Testis (tissue), 3 donors: ENCODE measurements around the gene DDN. TPM values are rescaled to one million over a fixed set of nuclear protein-coding genes. Genes with fewer than 3 reads are reported as not detected.
A peak's percentile ranks its signal among the peaks of the same experiment; 100 is the strongest.

Experiments
- DNase-seq: peaks from one replicate; pipeline ENCODE4 v3.0.0-alpha.2; 2019
- H3K27ac ChIP-seq, 2 donors: fragments of 200-600 bp; sonication (generic); one replicate each; pipeline ENCODE4 v1.5.1; 2019
- H3K27me3 ChIP-seq: fragments of 200-600 bp; sonication (generic); one replicate; pipeline ENCODE4 v1.5.1; 2019
- H3K36me3 ChIP-seq: fragments of 200-600 bp; sonication (generic); one replicate; pipeline ENCODE4 v1.5.1; 2017; ENCODE audit warnings: low read depth; ENCODE audit errors: missing control alignments
- H3K4me1 ChIP-seq: fragments of 200-600 bp; sonication (generic); one replicate; pipeline ENCODE4 v1.5.1; 2019
- H3K4me3 ChIP-seq, 2 donors: fragments of 200-600 bp; sonication (generic); one replicate each; pipeline ENCODE4 v1.5.1; 2017 to 2019
- H3K9me3 ChIP-seq: fragments of 200-600 bp; sonication (generic); one replicate; pipeline ENCODE4 v1.5.1; 2017
- POLR2A ChIP-seq: fragments of 450-650 bp; IDR thresholded peaks from one replicate; pipeline ENCODE4 v1.6.1; 2017; ENCODE audit warnings: antibody characterized with exemption, mild to moderate bottlenecking, moderate library complexity
- WGBS, 2 donors: methylation state at CpG; one replicate each; pipeline ENCODE4 v1.1.5; 2018; 5-methylcytosine and 5-hydroxymethylcytosine counted together
- intact Hi-C: fragments of 100-400 bp; cut with DNase I; formaldehyde crosslinking; loops from one replicate; pipeline ENCODE4 v1.15.1; 2023; ENCODE audit warnings: low total_unique reads
- polyA plus RNA-seq: library from polyadenylated mRNA; stranded (reverse); fragments of 350-450 nt; fragmentation: Illumina TruSeq; extraction: RNeasy Lipid Tissue Mini Kit (QIAGEN cat#74804); gene quantifications from one replicate; pipeline ENCODE4 v1.2.3, GENCODE V29; 2014; ENCODE audit warnings: low read depth, low replicate concordance; ENCODE audit not compliant: insufficient read depth
- total RNA-seq, 2 donors: library from RNA; depleted of rRNA; stranded (reverse); fragments of >200 nt; gene quantifications; one replicate each; pipeline ENCODE4 v1.2.3, GENCODE V29; 2016
- TF ChIP-seq, protein P1 (sequence below), 3 experiments: fragments of 450-650 bp in 2 of 3; fragments of 200-600 bp in 1 of 3; sonication (generic) in 1 of 3; IDR thresholded peaks; one replicate each; pipeline ENCODE4 v1.5.1; 2016 to 2019; ENCODE audit warnings: antibody characterized with exemption in 3 of 3, mild to moderate bottlenecking in 2 of 3, moderate library complexity in 1 of 3

Gene DDN
- total and polyA plus RNA-seq, 3 donors from 2014 or later: 0.31 to 0.96 (median 0.55) TPM

DNA sequence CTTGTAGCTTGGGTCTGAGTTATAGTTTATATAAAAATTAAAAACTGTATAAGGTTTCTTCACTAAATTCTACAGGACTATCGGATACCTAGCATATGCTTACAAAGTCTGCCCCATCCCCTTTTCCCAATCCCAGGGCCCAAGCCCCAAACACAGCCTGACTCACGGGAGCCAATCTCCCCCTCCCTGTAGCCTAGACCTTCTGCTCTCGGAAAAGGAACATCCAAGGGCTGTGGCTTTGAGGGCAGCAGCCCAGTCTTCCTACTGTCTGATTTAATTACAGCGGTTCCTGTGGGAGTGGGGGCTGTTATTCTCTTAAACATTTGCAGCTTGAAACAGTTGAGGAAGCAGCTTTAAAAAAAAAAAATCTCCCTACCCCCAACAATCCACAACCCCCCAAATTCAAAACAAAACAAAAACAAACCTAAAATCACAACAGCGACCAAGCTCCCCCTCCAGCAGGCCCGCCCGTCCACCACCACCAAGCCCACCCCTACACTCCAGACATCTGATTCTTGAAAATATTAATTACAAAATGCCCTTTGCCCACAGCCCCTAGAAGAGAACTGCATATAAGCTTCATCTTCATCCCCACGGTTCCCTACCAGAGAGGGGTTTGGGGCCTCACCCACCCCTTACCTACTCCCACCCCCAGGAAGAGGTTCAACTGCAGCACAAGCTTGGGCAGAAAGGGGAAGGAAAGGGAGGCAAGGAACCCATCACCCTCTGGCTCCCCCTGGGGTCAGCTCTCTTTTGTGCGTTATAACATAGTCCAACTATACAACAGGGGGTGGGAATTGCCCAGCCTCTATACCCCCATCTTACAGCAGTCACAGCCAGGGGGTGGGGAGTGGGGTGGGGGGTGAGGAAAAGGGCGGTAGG, 20.5 kb upstream of the DDN start:
- intact Hi-C loops: no loop called here

DNA sequence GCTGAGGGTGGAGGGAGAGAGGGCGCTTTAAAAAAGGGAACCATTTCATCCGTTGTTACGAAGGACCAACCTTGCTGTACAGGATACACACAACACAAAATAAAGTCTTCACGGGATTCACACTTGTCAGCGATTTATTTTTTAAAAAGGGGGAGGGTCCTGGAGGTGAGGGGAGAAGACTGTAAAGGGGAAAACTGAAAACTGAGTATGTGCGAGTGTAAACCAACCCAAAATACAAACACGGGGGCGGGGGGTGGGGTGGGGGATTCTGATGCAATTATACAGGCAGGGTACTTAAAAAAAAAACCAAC, 19.9 kb upstream of the DDN start:
- H3K9me3 ChIP-seq: no peaks in the 10 kb centered on the region
- DNase-seq: no peak
- H3K4me1 ChIP-seq: peaks cover 8% of the 10 kb centered on the region
- intact Hi-C loops: no loop called here
- H3K27me3 ChIP-seq: no peaks in the 10 kb centered on the region
- peak overlapping the region; percentile 75 to 95 for H3K27ac ChIP-seq
- no peak for TF ChIP-seq POLR2A
- TF ChIP-seq, protein P1, sequence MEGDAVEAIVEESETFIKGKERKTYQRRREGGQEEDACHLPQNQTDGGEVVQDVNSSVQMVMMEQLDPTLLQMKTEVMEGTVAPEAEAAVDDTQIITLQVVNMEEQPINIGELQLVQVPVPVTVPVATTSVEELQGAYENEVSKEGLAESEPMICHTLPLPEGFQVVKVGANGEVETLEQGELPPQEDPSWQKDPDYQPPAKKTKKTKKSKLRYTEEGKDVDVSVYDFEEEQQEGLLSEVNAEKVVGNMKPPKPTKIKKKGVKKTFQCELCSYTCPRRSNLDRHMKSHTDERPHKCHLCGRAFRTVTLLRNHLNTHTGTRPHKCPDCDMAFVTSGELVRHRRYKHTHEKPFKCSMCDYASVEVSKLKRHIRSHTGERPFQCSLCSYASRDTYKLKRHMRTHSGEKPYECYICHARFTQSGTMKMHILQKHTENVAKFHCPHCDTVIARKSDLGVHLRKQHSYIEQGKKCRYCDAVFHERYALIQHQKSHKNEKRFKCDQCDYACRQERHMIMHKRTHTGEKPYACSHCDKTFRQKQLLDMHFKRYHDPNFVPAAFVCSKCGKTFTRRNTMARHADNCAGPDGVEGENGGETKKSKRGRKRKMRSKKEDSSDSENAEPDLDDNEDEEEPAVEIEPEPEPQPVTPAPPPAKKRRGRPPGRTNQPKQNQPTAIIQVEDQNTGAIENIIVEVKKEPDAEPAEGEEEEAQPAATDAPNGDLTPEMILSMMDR (IDR thresholded peaks at IDR 0.05): no peak
- peak overlapping the region; percentile 78 to 90 for H3K4me3 ChIP-seq
- H3K36me3 ChIP-seq: no peaks in the 10 kb centered on the region
- 4 to 5% methylated on average over 8 of the region's 8 CpGs for WGBS, 2 donors

More for the DNA sequence above, 20.5 kb upstream of the DDN start:
- WGBS, 2 donors: 38 to 51% methylated on average over 9 to 10 of the region's 10 CpGs
- Histone ChIP-seq H3K9me3 (no peaks in the 10 kb centered on the region), H3K27me3 (no peaks in the 10 kb centered on the region), H3K4me1 (peaks cover 8% of the 10 kb centered on the region), H3K27ac (peak overlapping the region; percentile 75 to 95), H3K36me3 (no peaks in the 10 kb centered on the region), H3K4me3 (peak overlapping the region; percentile 78 to 90)
- DNase-seq: no peak
- TF ChIP-seq, protein P1 (IDR thresholded peaks at IDR 0.05): no peak
- no peak for TF ChIP-seq POLR2A

DNA sequence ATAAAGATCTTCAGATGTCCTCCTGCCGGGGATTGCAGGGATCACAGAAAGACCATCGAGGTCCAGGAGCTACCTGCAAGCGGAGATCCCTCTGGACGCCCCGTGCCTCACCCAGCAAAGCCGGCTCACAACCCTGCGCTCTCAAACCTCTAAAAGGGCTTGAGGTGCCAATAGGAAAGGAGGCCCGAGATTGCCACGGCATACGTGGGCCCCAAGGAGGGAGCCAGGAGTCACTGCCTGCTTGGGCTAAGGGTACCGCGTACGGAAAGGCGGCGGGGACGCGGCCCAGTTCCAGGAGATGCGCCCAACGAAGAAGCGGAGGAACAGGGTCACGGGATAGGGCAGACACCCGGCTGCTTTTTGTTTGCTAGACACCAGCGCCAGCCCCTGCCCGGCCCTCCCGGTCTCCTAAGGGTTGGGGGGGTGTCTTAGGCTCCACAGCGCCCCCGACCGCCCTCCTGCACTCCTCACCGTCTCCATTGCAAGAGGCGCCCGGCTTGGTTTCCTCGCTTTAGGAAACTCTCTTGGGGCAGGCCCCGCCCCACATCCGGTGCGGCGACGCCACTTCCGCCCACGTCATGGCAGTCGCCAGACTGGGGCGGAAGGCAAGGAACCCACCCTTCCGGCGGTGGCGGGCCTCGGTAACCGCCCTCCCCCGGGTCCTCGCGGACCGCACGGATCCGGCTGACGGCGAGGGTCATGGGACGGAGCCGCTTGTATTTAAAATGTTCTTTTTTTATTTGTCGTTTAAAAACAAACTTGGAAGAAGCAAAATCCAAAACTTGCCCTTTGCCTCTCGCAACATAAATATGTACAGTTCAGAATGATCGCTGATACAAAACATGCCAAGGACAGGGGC, 19.3 kb upstream of the DDN start, which contains the start of gene PRKAG1:
Gene PRKAG1, minus strand, starts transcription at position 516 of the 859 bp plus-strand sequence. Its CDS starts 36 bp downstream, at position 480.
- Histone ChIP-seq H3K27ac (peak within 1 kb of the TSS; percentile 75 to 95), H3K9me3 (no peaks in the 10 kb centered on the region), H3K27me3 (no peaks in the 10 kb centered on the region), H3K4me1 (peaks cover 8% of the 10 kb centered on the region), H3K36me3 (no peaks in the 10 kb centered on the region), H3K4me3 (peak within 1 kb of the TSS; percentile 78 to 90)
- intact Hi-C loops: no loop called here
- peak; percentile 97 for DNase-seq
- WGBS, 2 donors: 0 to 1% methylated on average over 42 to 59 of the region's 59 CpGs
- TF ChIP-seq POLR2A: peak; percentile 52
- TF ChIP-seq, protein P1 (IDR thresholded peaks at IDR 0.05): peak in 2 of 3 experiments; percentile 2 to 30

DNA sequence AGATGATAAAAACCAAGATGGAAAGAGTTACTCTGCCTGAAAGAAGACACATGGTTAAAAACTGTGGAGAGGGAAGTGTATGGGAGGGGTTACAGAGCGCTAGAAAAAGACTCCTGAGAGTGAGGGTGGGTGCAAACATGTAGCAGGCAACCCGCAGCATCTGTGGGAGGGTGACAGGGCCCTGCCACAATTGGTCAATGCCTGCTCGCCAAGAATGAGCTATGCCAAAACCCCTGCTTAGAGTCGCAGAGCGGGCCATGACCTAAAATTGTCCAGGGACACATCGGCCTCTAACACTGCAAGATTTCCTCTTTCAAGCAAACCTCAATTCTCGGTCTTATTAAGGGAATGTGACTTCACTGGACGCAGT, 18.7 kb upstream of the DDN start:
- TF ChIP-seq, protein P1 (IDR thresholded peaks at IDR 0.05): peak in 1 of 3 experiments; percentile 8
- TF ChIP-seq POLR2A: no peak
- DNase-seq: no peak
- no peaks in the 10 kb centered on the region for H3K9me3 ChIP-seq
- no peaks in the 10 kb centered on the region for H3K27me3 ChIP-seq
- peak overlapping the region; percentile 78 to 90 for H3K4me3 ChIP-seq
- H3K4me1 ChIP-seq: peaks cover 8% of the 10 kb centered on the region
- intact Hi-C loops: no loop called here
- H3K36me3 ChIP-seq: no peaks in the 10 kb centered on the region
- 0 to 1% methylated on average over 8 of the region's 8 CpGs for WGBS, 2 donors
- H3K27ac ChIP-seq: peak overlapping the region; percentile 75 to 95
